ENCODE measurements around the gene TMEM131. TPM values are rescaled to one million over a fixed set of nuclear protein-coding genes. Genes with fewer than 3 reads are reported as not detected.
"Not testable (repeated sequence)": the region's sequence is repeated elsewhere in the genome, so short reads cannot be mapped to it uniquely, and the experiment has no call there.

The TMEM131 gene
- total RNA-seq = 27.2 and 35.2 TPM in 2 replicates
- 17.0 TPM for polyA plus RNA-seq (2012)

- peak; percentile 93 for DNase-seq (ENCODE audit: low read depth)
Measured at GRCh38 chr2:97995734-97996624, at the start of gene TMEM131. Gene TMEM131, minus strand, starts transcription at chr2:97995948. Its CDS starts 286 bp downstream, at chr2:97995662.

GRCh38 chr2:98044730-98045129 is 49.0 kb upstream of the TMEM131 start:
- not testable (repeated sequence) for DNase-seq (ENCODE audit: low read depth)

GRCh38 chr2:98043101-98043500 is 47.4 kb upstream of the TMEM131 start:
- no peak for DNase-seq (ENCODE audit: low read depth)

- DNase-seq (ENCODE audit: low read depth) = no peak
Measured at GRCh38 chr2:98040331-98040939, 44.7 kb upstream of the TMEM131 start.

GRCh38 chr2:98039085-98039756 is 43.5 kb upstream of the TMEM131 start:
- DNase-seq (ENCODE audit: low read depth) = no peak

GRCh38 chr2:98037666-98038336 is 42.1 kb upstream of the TMEM131 start:
- DNase-seq (ENCODE audit: low read depth) = no peak

GRCh38 chr2:98037206-98037605 is 41.5 kb upstream of the TMEM131 start:
- DNase-seq (ENCODE audit: low read depth) = no peak

GRCh38 chr2:98036349-98037000 is 40.7 kb upstream of the TMEM131 start:
- peak; percentile 71 for DNase-seq (ENCODE audit: low read depth)

GRCh38 chr2:98034745-98035144 is 39.0 kb upstream of the TMEM131 start:
- no peak for DNase-seq (ENCODE audit: low read depth)

GRCh38 chr2:98032086-98032485 is 36.3 kb upstream of the TMEM131 start:
- DNase-seq (ENCODE audit: low read depth) = no peak

GRCh38 chr2:98029718-98030222 is 34.0 kb upstream of the TMEM131 start:
- DNase-seq (ENCODE audit: low read depth) = no peak

GRCh38 chr2:98028931-98029717 is 33.4 kb upstream of the TMEM131 start:
- no peak for DNase-seq (ENCODE audit: low read depth)

- DNase-seq (ENCODE audit: low read depth) = peak; percentile 54
Measured at GRCh38 chr2:98028101-98028561, 32.4 kb upstream of the TMEM131 start.

GRCh38 chr2:98027538-98027937 is 31.8 kb upstream of the TMEM131 start:
- no peak for DNase-seq (ENCODE audit: low read depth)

- peak; percentile 44 for DNase-seq (ENCODE audit: low read depth)
Measured at GRCh38 chr2:98026927-98027522, 31.3 kb upstream of the TMEM131 start.

GRCh38 chr2:98026292-98026691 is 30.5 kb upstream of the TMEM131 start:
- DNase-seq (ENCODE audit: low read depth) = no peak

- DNase-seq (ENCODE audit: low read depth) = no peak
Measured at GRCh38 chr2:98025481-98026037, 29.8 kb upstream of the TMEM131 start.

- DNase-seq (ENCODE audit: low read depth) = not testable (repeated sequence)
Measured at GRCh38 chr2:98022067-98022466, 26.3 kb upstream of the TMEM131 start.

Measured in myocyte (in vitro differentiated cells).